ENCODE measurements around the gene NANP. TPM values are rescaled to one million over a fixed set of nuclear protein-coding genes. Genes with fewer than 3 reads are reported as not detected.

The NANP gene
- total RNA-seq, 1 experiment from 2014 or later, result 7.1 TPM

- no CpG with 5 or more reads among the region's 17 CpGs for WGBS (ENCODE audit: extremely low coverage, insufficient read length, low lambda C conversion rate)
Measured at GRCh38 chr20:25622450-25623224, 1.2 kb downstream of the NANP start.

More at GRCh38 chr20:25622450-25623224, 1.2 kb downstream of the NANP start:
- Histone ChIP-seq H3K9me3 (ENCODE audit: control insufficient read depth, low read depth, low read length) (no peaks in the 10 kb centered on the region), H2AK5ac (ENCODE audit: insufficient read length, low read length) (no peak overlapping the region), H3K14ac (ENCODE audit: insufficient read depth, low read length) (no peak overlapping the region), H3K23me2 (ENCODE audit: insufficient read length, low read depth, low read length, poor library complexity, severe bottlenecking) (peaks cover 17% of the 10 kb centered on the region), H3T11ph (ENCODE audit: low read length) (no peak overlapping the region), H3K4me2 (ENCODE audit: insufficient read depth, insufficient read length, low read length) (peak overlapping the region; percentile 84), H3K18ac (ENCODE audit: insufficient read length, low read depth, low read length) (no peak overlapping the region), H3K23ac (ENCODE audit: insufficient read length, low read depth, low read length) (no peak overlapping the region), H2BK120ac (ENCODE audit: low read depth, low read length, poor library complexity, severe bottlenecking) (no peak overlapping the region), H2BK20ac (ENCODE audit: low read depth, low read length, poor library complexity, severe bottlenecking) (no peak overlapping the region), H4K91ac (ENCODE audit: insufficient read length, low read depth, low read length) (no peak overlapping the region), H4K5ac (ENCODE audit: insufficient read length, low read depth, low read length) (no peak overlapping the region), H3K27ac (ENCODE audit: insufficient read length, low read depth, low read length) (no peak overlapping the region), H2BK5ac (ENCODE audit: insufficient read length, low read length) (no peak overlapping the region), H3K27me3 (ENCODE audit: insufficient read depth, low read length) (no peaks in the 10 kb centered on the region; the same call in 1 of the 2 replicates), H4K8ac (replicated peaks; ENCODE audit: insufficient read length, low read depth, low read length) (no peak overlapping the region), H2BK15ac (ENCODE audit: low read depth, low read length) (no peak overlapping the region), H3K4ac (ENCODE audit: low read depth, low read length) (no peak overlapping the region), H4K20me1 (ENCODE audit: control insufficient read depth, insufficient read depth, insufficient read length) (no peaks in the 10 kb centered on the region), H3K4me1 (ENCODE audit: insufficient read depth, low read length) (no peaks in the 10 kb centered on the region), H3K79me1 (ENCODE audit: insufficient read depth, low read depth, low read length, poor library complexity, severe bottlenecking) (no peaks in the 10 kb centered on the region), H2AFZ (ENCODE audit: low read length) (no peak overlapping the region), H3K9ac (ENCODE audit: extremely low read depth, insufficient read length, low read length) (no peak overlapping the region), H3K79me2 (ENCODE audit: insufficient read depth, low read length) (no peaks in the 10 kb centered on the region), H3K56ac (ENCODE audit: insufficient read length, low read depth, low read length) (no peak overlapping the region), H2BK12ac (ENCODE audit: insufficient read length, low read depth, low read length) (no peak overlapping the region)
- peak overlapping the region in 1 of 3 experiments; percentile 19; a peak in 1 of 7 replicates for H3K27ac Mint-ChIP-seq
- H3K4me1 Mint-ChIP-seq, result peaks cover 35 to 40% of the 10 kb centered on the region in 2 experiments
- H3K27me3 Mint-ChIP-seq (ENCODE audit: low read depth), result peaks cover 15% of the 10 kb centered on the region
- no peak for DNase-seq
- TF ChIP-seq, protein P1, sequence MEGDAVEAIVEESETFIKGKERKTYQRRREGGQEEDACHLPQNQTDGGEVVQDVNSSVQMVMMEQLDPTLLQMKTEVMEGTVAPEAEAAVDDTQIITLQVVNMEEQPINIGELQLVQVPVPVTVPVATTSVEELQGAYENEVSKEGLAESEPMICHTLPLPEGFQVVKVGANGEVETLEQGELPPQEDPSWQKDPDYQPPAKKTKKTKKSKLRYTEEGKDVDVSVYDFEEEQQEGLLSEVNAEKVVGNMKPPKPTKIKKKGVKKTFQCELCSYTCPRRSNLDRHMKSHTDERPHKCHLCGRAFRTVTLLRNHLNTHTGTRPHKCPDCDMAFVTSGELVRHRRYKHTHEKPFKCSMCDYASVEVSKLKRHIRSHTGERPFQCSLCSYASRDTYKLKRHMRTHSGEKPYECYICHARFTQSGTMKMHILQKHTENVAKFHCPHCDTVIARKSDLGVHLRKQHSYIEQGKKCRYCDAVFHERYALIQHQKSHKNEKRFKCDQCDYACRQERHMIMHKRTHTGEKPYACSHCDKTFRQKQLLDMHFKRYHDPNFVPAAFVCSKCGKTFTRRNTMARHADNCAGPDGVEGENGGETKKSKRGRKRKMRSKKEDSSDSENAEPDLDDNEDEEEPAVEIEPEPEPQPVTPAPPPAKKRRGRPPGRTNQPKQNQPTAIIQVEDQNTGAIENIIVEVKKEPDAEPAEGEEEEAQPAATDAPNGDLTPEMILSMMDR (conservative IDR thresholded peaks at IDR 0.05), result no peak
- H3K4me3 Mint-ChIP-seq, result peak overlapping the region; percentile 83 to 84
- peaks cover 0 to 7% (median 0%) of the 10 kb centered on the region in 3 experiments; a peak in 4 of 7 replicates for H3K36me3 Mint-ChIP-seq (ENCODE audit: insufficient read depth in 1 of 3, low read depth in 3 of 3)
- peaks cover 3 to 7% of the 10 kb centered on the region in 2 experiments; a peak in 3 of 5 replicates for H3K9me3 Mint-ChIP-seq
